Endothelial cell of umbilical vein (primary cell): Measurements from ENCODE around the gene ACOX1. TPM values are rescaled to one million over a fixed set of nuclear protein-coding genes. Genes with fewer than 3 reads are reported as not detected.

ENCODE experiments used
- BruUV-seq: library from RNA; stranded (reverse); fragments of 400-500 nt; replicated peaks from 2 replicates; lab custom pipeline; 2021; lab: Mats Ljungman, UMichigan
- CTCF ChIA-PET: fragments of 300-600, 350-600 bp; sonication (Branson Sonifier 250); formaldehyde crosslinking; loops from one replicate; lab custom pipeline; 2021; ENCODE audit warnings: antibody characterized with exemption, inconsistent platforms; lab: Charles Lee
- POLR2A ChIA-PET: fragments of 300-600, 350-600 bp; sonication (Branson Sonifier 250); formaldehyde crosslinking; loops from one replicate; lab custom pipeline; 2021; ENCODE audit warnings: antibody characterized with exemption, inconsistent platforms; lab: Charles Lee
- DNase-seq: peaks from one replicate; pipeline ENCODE4 v3.0.0-alpha.2; 2011; ENCODE audit warnings: low read depth, low spot score
- FAIRE-seq: peaks from 2 replicates; lab custom pipeline; 2011; peaks lifted over from hg19 to GRCh38; lab: Jason Lieb, UNC
- H2AFZ ChIP-seq: 2 replicates; pipeline ENCODE4 v1.6.0; 2012; ENCODE audit warnings: low read depth, low read length, control low read depth, inconsistent platforms
- H3K27ac ChIP-seq: 2 replicates; pipeline ENCODE4 v1.5.1; 2011; ENCODE audit warnings: low read depth, mild to moderate bottlenecking, control low read depth, low read length, moderate library complexity; ENCODE audit not compliant: insufficient read depth
- H3K27me3 ChIP-seq, 2 experiments: 2 replicates each; pipeline versions ENCODE4 v1.6.0 to v1.6.1; 2011; ENCODE audit warnings: low read length in 2 of 2, mixed read lengths in 1 of 2; ENCODE audit not compliant: control insufficient read depth in 2 of 2, insufficient read depth in 2 of 2
- H3K36me3 ChIP-seq, 2 experiments: 2 replicates in 1 of 2; 3 replicates in 1 of 2; pipeline ENCODE4 v1.5.1; 2011; ENCODE audit warnings: low read length in 2 of 2, mild to moderate bottlenecking in 1 of 2, moderate library complexity in 1 of 2; ENCODE audit not compliant: control insufficient read depth in 2 of 2, insufficient read depth in 2 of 2; ENCODE audit errors: extremely low read depth in 1 of 2
- H3K4me1 ChIP-seq: 3 replicates; pipeline ENCODE4 v1.5.1; 2011; ENCODE audit warnings: mild to moderate bottlenecking, low read length; ENCODE audit not compliant: control insufficient read depth, insufficient read depth; ENCODE audit errors: extremely low read depth
- H3K4me2 ChIP-seq: 2 replicates; pipeline ENCODE4 v1.6.1; 2011; ENCODE audit warnings: low read length, control low read depth, mixed read lengths; ENCODE audit not compliant: insufficient read depth
- H3K4me3 ChIP-seq, 3 experiments: fragments of 200-600 bp in 1 of 3; sonication (generic), shearing (Covaris generic) in 1 of 3; replicated peaks in 1 of 3; 2 replicates each; pipeline ENCODE4 v1.5.1; 2011 to 2016; ENCODE audit warnings: control low read depth in 3 of 3, low read length in 3 of 3, mild to moderate bottlenecking in 2 of 3, inconsistent platforms in 1 of 3, low read depth in 1 of 3, moderate library complexity in 1 of 3; ENCODE audit not compliant: insufficient read depth in 1 of 3
- H3K79me2 ChIP-seq: 2 replicates; pipeline ENCODE4 v1.6.0; 2012; ENCODE audit warnings: low read length, inconsistent platforms; ENCODE audit not compliant: control insufficient read depth, insufficient read depth
- H3K9ac ChIP-seq: replicated peaks from 2 replicates; pipeline ENCODE3; 2011; ENCODE audit warnings: low read length, control low read depth; ENCODE audit not compliant: insufficient read depth; ENCODE audit errors: extremely low read depth
- H3K9me1 ChIP-seq: replicated peaks from 3 replicates; pipeline ENCODE4 v1.6.0; 2011; ENCODE audit warnings: mild to moderate bottlenecking, low read length; ENCODE audit not compliant: control insufficient read depth, insufficient read depth; ENCODE audit errors: extremely low read depth
- H3K9me3 ChIP-seq: replicated peaks from 2 replicates; pipeline ENCODE4 v1.5.1; 2012; ENCODE audit warnings: low read length, inconsistent platforms; ENCODE audit not compliant: control insufficient read depth, insufficient read depth
- H4K20me1 ChIP-seq: replicated peaks from 2 replicates; pipeline ENCODE3; 2011; ENCODE audit warnings: mild to moderate bottlenecking, low read length; ENCODE audit not compliant: control insufficient read depth, insufficient read depth; ENCODE audit errors: extremely low read depth
- EZH2 ChIP-seq: IDR thresholded peaks from 2 replicates; pipeline ENCODE4 v1.6.1; 2012; ENCODE audit warnings: borderline replicate concordance, low read depth, mild to moderate bottlenecking, moderate library complexity, low read length, inconsistent platforms; ENCODE audit not compliant: severe bottlenecking
- FOS ChIP-seq: IDR thresholded peaks from 2 replicates; pipeline ENCODE4 v1.6.1; 2011; ENCODE audit warnings: mild to moderate bottlenecking, low read length, moderate library complexity, borderline replicate concordance; ENCODE audit not compliant: insufficient read depth
- GATA2 ChIP-seq: IDR thresholded peaks from 2 replicates; pipeline ENCODE4 v1.7.0; 2011; ENCODE audit warnings: low read depth, mild to moderate bottlenecking, moderate library complexity, mixed read lengths, low read length; ENCODE audit not compliant: insufficient read length, insufficient read depth
- JUN ChIP-seq: IDR thresholded peaks from 2 replicates; pipeline ENCODE4 v1.6.1; 2011; ENCODE audit warnings: borderline replicate concordance, low read depth; ENCODE audit not compliant: insufficient read length, insufficient read depth
- MYC ChIP-seq: IDR thresholded peaks from one replicate; pipeline ENCODE4 v1.6.1; 2011; ENCODE audit warnings: mild to moderate bottlenecking, low read depth, low read length
- POLR2A ChIP-seq: IDR thresholded peaks from 2 replicates; pipeline ENCODE4 v1.6.1; 2012; ENCODE audit warnings: low read depth, mild to moderate bottlenecking, control low read depth, low read length
- POLR2AphosphoS5 ChIP-seq: IDR thresholded peaks from 2 replicates; pipeline ENCODE4 v1.6.1; 2012; ENCODE audit warnings: low read depth, mild to moderate bottlenecking, control low read depth, low read length, moderate library complexity; ENCODE audit not compliant: insufficient read depth
- dilution Hi-C: fragments of 300-500 bp; cut with MboI; formaldehyde crosslinking; loops from one replicate; pipeline ENCODE4 v1.15.0; 2019; ENCODE audit warnings: low sequenced_read_pairs; ENCODE audit not compliant: extremely low pct_ligation_motif_present
- intact Hi-C: fragments of 100-400 bp; cut with micrococcal nuclease; formaldehyde crosslinking; loops from one replicate; pipeline ENCODE4 v1.10.0; 2022
- polyA plus RNA-seq, 4 experiments: library from polyadenylated mRNA; depleted of rRNA in 3 of 4; stranded (reverse) in 3 of 4; unstranded in 1 of 4; fragments of >200 nt; gene quantifications; 2 replicates each; pipeline versions ENCODE4 v1.2.1 to v1.2.3, GENCODE V29; 2011 to 2012; ENCODE audit warnings: missing spikeins in 1 of 4
- total RNA-seq: library from RNA; stranded (reverse); gene quantifications from 2 replicates; pipeline ENCODE4 v1.2.3, GENCODE V29; 2021
- TF ChIP-seq, protein P1 (sequence below), 2 donors: IDR thresholded peaks; 1 replicate in 1 of 2; 2 replicates in 1 of 2; pipeline ENCODE4 v1.5.1; 2011; ENCODE audit warnings: low read length in 2 of 2, mild to moderate bottlenecking in 2 of 2, moderate library complexity in 2 of 2, control low read depth in 1 of 2, inconsistent platforms in 1 of 2, low read depth in 1 of 2; ENCODE audit not compliant: insufficient read depth in 1 of 2; ENCODE audit errors: extremely low read depth in 1 of 2
- TF ChIP-seq, protein P2 (sequence below): IDR thresholded peaks from 2 replicates; pipeline ENCODE4 v1.6.1; 2011; ENCODE audit not compliant: insufficient read depth, insufficient read length

The ACOX1 gene
- total and polyA plus RNA-seq, 2 donors (not counting 3 experiments of a cell fraction or from before 2014, with no cell fraction given), result 17.9 to 45.1 TPM

DNA sequence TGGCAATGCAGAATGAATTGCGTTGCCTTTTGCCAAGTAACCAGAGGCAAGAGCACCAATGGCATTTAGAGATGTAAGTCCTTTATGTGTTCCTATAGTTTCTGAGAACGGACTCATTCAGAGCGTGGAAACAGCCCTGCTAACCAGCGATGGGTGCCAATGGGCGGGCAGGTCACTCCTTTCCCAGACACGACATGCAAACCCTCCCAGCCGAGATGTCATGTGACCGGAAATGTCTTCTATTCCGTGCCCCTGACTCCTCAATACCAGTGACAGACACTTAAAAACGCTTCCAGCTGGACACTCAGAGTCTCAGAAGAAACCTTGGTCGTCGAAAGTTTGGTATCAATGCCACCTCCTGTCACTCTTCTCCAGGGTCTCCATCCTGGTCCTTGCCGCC lies 41.3 kb downstream of the ACOX1 start:
- no peaks in the 10 kb centered on the region for H3K27me3 ChIP-seq
- ChIA-PET CTCF (interaction anchor here (1.3 kb wide), 1 partner anchor 10 kb away, joined by 3 read pairs; no protein-coding TSS in a partner anchor), POLR2A (no interaction called here)
- no peak overlapping the region for H3K9ac ChIP-seq
- peaks cover 6% of the 10 kb centered on the region for H3K4me1 ChIP-seq
- TF ChIP-seq, protein P1, sequence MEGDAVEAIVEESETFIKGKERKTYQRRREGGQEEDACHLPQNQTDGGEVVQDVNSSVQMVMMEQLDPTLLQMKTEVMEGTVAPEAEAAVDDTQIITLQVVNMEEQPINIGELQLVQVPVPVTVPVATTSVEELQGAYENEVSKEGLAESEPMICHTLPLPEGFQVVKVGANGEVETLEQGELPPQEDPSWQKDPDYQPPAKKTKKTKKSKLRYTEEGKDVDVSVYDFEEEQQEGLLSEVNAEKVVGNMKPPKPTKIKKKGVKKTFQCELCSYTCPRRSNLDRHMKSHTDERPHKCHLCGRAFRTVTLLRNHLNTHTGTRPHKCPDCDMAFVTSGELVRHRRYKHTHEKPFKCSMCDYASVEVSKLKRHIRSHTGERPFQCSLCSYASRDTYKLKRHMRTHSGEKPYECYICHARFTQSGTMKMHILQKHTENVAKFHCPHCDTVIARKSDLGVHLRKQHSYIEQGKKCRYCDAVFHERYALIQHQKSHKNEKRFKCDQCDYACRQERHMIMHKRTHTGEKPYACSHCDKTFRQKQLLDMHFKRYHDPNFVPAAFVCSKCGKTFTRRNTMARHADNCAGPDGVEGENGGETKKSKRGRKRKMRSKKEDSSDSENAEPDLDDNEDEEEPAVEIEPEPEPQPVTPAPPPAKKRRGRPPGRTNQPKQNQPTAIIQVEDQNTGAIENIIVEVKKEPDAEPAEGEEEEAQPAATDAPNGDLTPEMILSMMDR (IDR thresholded peaks at IDR 0.05; ENCODE audit: extremely low read depth in 1 of 2, insufficient read depth in 1 of 2, low read depth in 1 of 2, low read length in 2 of 2), result no peak
- TF ChIP-seq FOS (no peak), POLR2AphosphoS5 (no peak), GATA2 (no peak)
- no peaks in the 10 kb centered on the region for H3K9me3 ChIP-seq
- intact Hi-C loops (no loop called here), dilution Hi-C loops (no loop called here)
- H3K36me3 ChIP-seq, result no peaks in the 10 kb centered on the region
- H4K20me1 ChIP-seq, result no peaks in the 10 kb centered on the region
- no peak overlapping the region for H2AFZ ChIP-seq
- no peaks in the 10 kb centered on the region for H3K9me1 ChIP-seq
- H3K4me3 ChIP-seq, result no peak overlapping the region
- H3K4me2 ChIP-seq, result no peak overlapping the region
- H3K27ac ChIP-seq, result no peak overlapping the region
- no TSS peak for BruUV-seq
- FAIRE-seq, result no peak
- no peak for DNase-seq
- no peaks in the 10 kb centered on the region for H3K79me2 ChIP-seq

DNA sequence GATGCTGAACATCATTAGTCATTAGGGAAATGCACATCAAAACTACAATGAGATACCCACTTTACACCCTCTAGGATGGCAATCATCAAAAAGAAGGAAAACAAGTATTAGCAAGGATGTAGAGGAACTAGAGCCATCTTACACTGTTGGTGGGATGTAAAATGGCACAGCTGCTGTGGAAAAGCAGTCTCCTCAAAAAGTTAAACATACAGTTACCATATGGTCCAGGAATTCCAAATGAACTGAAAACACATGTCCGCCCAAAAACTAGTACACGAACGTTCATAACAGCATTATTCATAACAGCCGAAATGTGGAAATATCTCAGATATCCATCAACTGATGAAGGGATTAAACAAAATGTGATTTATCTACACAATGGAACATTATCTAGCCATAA lies 45.2 kb downstream of the ACOX1 start:
- TF ChIP-seq POLR2A, result no peak
- TF ChIP-seq GATA2, result no peak
- TF ChIP-seq, protein P1 (IDR thresholded peaks at IDR 0.05; ENCODE audit: extremely low read depth in 1 of 2, insufficient read depth in 1 of 2, low read depth in 1 of 2, low read length in 2 of 2), result no peak
- no peak for TF ChIP-seq JUN
- TF ChIP-seq MYC, result no peak
- no peak for TF ChIP-seq FOS
- no peak for TF ChIP-seq POLR2AphosphoS5
- TF ChIP-seq, protein P2, sequence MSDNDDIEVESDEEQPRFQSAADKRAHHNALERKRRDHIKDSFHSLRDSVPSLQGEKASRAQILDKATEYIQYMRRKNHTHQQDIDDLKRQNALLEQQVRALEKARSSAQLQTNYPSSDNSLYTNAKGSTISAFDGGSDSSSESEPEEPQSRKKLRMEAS, result no peak
- no peak for TF ChIP-seq EZH2
- Histone ChIP-seq H3K9ac (no peak overlapping the region), H2AFZ (no peak overlapping the region), H3K4me1 (no peaks in the 10 kb centered on the region), H3K36me3 (no peaks in the 10 kb centered on the region), H3K9me3 (no peaks in the 10 kb centered on the region), H3K79me2 (no peaks in the 10 kb centered on the region), H3K4me3 (no peak overlapping the region), H3K9me1 (no peaks in the 10 kb centered on the region), H3K4me2 (no peak overlapping the region), H3K27me3 (no peaks in the 10 kb centered on the region), H4K20me1 (no peaks in the 10 kb centered on the region), H3K27ac (no peak overlapping the region)
- ChIA-PET POLR2A (no interaction called here), CTCF (interaction anchor here (1.2 kb wide), 1 partner anchor 9 kb away, joined by 3 read pairs; no protein-coding TSS in a partner anchor)
- intact Hi-C loops (no loop called here), dilution Hi-C loops (no loop called here)
- no peak for DNase-seq
- no peak for FAIRE-seq
- no TSS peak for BruUV-seq
